ENCODE results near the gene FAM43B.

The FAM43B gene

GRCh38 chr1:20555025-20555757 is 2.8 kb downstream of the FAM43B start:
- intact Hi-C loops (cut with DNase I; ENCODE audit: low total_unique reads), result no loop called here
- no peaks in the 10 kb centered on the region for H3K9me3 ChIP-seq
- no peaks in the 10 kb centered on the region for H3K36me3 ChIP-seq
- H3K4me3 ChIP-seq, result no peak overlapping the region
- TF ChIP-seq CTCF (IDR thresholded peaks at IDR 0.05), result no peak
- H3K27me3 ChIP-seq, result peaks cover 0 to 72% of the 10 kb centered on the region in 2 donors
- peaks cover 0 to 26% (median 9%) of the 10 kb centered on the region in 4 donors for H3K4me1 ChIP-seq
- no peak overlapping the region for H3K27ac ChIP-seq
- DNase-seq, result no peak

- no peak overlapping the region for H3K4me3 ChIP-seq
- peaks cover 0 to 26% (median 9%) of the 10 kb centered on the region in 4 donors for H3K4me1 ChIP-seq
- no peak for TF ChIP-seq CTCF (IDR thresholded peaks at IDR 0.05)
- no peak for DNase-seq
- H3K9me3 ChIP-seq, result no peaks in the 10 kb centered on the region
- intact Hi-C loops (cut with DNase I; ENCODE audit: low total_unique reads), result no loop called here
- peaks cover 0 to 76% of the 10 kb centered on the region in 2 donors for H3K27me3 ChIP-seq
- H3K36me3 ChIP-seq, result no peaks in the 10 kb centered on the region
- H3K27ac ChIP-seq, result no peak overlapping the region
These were observed 3.4 kb downstream of the FAM43B start for GRCh38 chr1:20555758-20556120.

- no peak for TF ChIP-seq CTCF (IDR thresholded peaks at IDR 0.05)
- H3K36me3 ChIP-seq, result no peaks in the 10 kb centered on the region
These were observed 5.8 kb downstream of the FAM43B start for GRCh38 chr1:20558191-20558590.

GRCh38 chr1:20560966-20561365 is 8.6 kb downstream of the FAM43B start:
- Histone ChIP-seq H3K27me3 (peaks cover 0 to 47% of the 10 kb centered on the region in 2 donors), H3K9me3 (no peaks in the 10 kb centered on the region), H3K27ac (no peak overlapping the region), H3K36me3 (no peaks in the 10 kb centered on the region), H3K4me3 (no peak overlapping the region), H3K4me1 (no peaks in the 10 kb centered on the region)
- no peak for TF ChIP-seq CTCF (IDR thresholded peaks at IDR 0.05)
- no peak for DNase-seq
- intact Hi-C loops (cut with DNase I; ENCODE audit: low total_unique reads), result no loop called here

More at GRCh38 chr1:20558191-20558590, 5.8 kb downstream of the FAM43B start:
- no peak for DNase-seq
- Histone ChIP-seq H3K9me3 (no peaks in the 10 kb centered on the region), H3K27ac (no peak overlapping the region), H3K27me3 (peaks cover 0 to 73% of the 10 kb centered on the region in 2 donors), H3K4me1 (peaks cover 0 to 15% (median 2%) of the 10 kb centered on the region in 4 donors), H3K4me3 (no peak overlapping the region)
- intact Hi-C loops (cut with DNase I; ENCODE audit: low total_unique reads), result no loop called here

GRCh38 chr1:20565234-20565633 is 12.9 kb downstream of the FAM43B start:
- intact Hi-C loops (cut with DNase I; ENCODE audit: low total_unique reads), result no loop called here
- H3K36me3 ChIP-seq, result no peaks in the 10 kb centered on the region
- no peaks in the 10 kb centered on the region for H3K9me3 ChIP-seq
- H3K27me3 ChIP-seq, result peaks cover 0 to 39% of the 10 kb centered on the region in 2 donors
- TF ChIP-seq CTCF (IDR thresholded peaks at IDR 0.05), result no peak
- H3K4me1 ChIP-seq, result no peaks in the 10 kb centered on the region
- no peak for DNase-seq
- no peak overlapping the region for H3K27ac ChIP-seq
- no peak overlapping the region for H3K4me3 ChIP-seq

All from tibial artery (tissue), 4 donors.